Fibroblast of lung (primary cell): ENCODE data around the gene CERK. TPM values are rescaled to one million over a fixed set of nuclear protein-coding genes. Genes with fewer than 3 reads are reported as not detected.

Source experiments
- DNase-seq, 2 donors: peaks; one replicate each; pipeline versions ENCODE4 v3.0.0 to v3.0.0-alpha.2; 2010; ENCODE audit warnings: low read depth in 2 of 2
- H2AFZ ChIP-seq: 2 replicates; pipeline ENCODE4 v1.5.1; 2012; ENCODE audit warnings: low read length, control low read depth, inconsistent platforms
- H3K27ac ChIP-seq: 2 replicates; pipeline ENCODE4 v1.5.1; 2011; ENCODE audit warnings: low read length, control low read depth; ENCODE audit not compliant: insufficient read depth
- H3K27me3 ChIP-seq: 2 replicates; pipeline ENCODE4 v1.5.1; 2011; ENCODE audit warnings: mild to moderate bottlenecking, low read length; ENCODE audit not compliant: control insufficient read depth, insufficient read depth
- H3K36me3 ChIP-seq: 2 replicates; pipeline ENCODE4 v1.5.1; 2011; ENCODE audit warnings: low read length; ENCODE audit not compliant: control insufficient read depth, insufficient read depth
- H3K4me1 ChIP-seq: 2 replicates; pipeline ENCODE4 v1.5.1; 2011; ENCODE audit warnings: low read length; ENCODE audit not compliant: control insufficient read depth, insufficient read depth; ENCODE audit errors: extremely low read depth
- H3K4me2 ChIP-seq: 2 replicates; pipeline ENCODE4 v1.5.1; 2011; ENCODE audit warnings: low read length, control low read depth; ENCODE audit not compliant: insufficient read depth; ENCODE audit errors: extremely low read depth
- H3K4me3 ChIP-seq, 4 experiments: fragments of 200-600 bp in 1 of 4; sonication (generic) in 1 of 4; replicated peaks in 1 of 4; 2 replicates each; pipeline ENCODE4 v1.5.1; 2011 to 2016; ENCODE audit warnings: low read length in 4 of 4, low read depth in 3 of 4, mild to moderate bottlenecking in 3 of 4, control low read depth in 2 of 4, inconsistent platforms in 1 of 4, mixed read lengths in 1 of 4; ENCODE audit not compliant: insufficient read depth in 1 of 4; ENCODE audit errors: control extremely low read depth in 1 of 4
- H3K79me2 ChIP-seq: 2 replicates; pipeline ENCODE4 v1.5.1; 2012; ENCODE audit warnings: mild to moderate bottlenecking, low read length, inconsistent platforms; ENCODE audit not compliant: control insufficient read depth, insufficient read depth
- H3K9ac ChIP-seq: 2 replicates; pipeline ENCODE4 v1.5.1; 2011; ENCODE audit warnings: mild to moderate bottlenecking, low read length, control low read depth; ENCODE audit not compliant: insufficient read depth
- H3K9me3 ChIP-seq: 2 replicates; pipeline ENCODE4 v1.5.1; 2012; ENCODE audit warnings: low read depth, low read length; ENCODE audit not compliant: control insufficient read depth, insufficient read depth
- H4K20me1 ChIP-seq: 2 replicates; pipeline ENCODE4 v1.5.1; 2011; ENCODE audit warnings: low read length; ENCODE audit not compliant: control insufficient read depth, insufficient read depth; ENCODE audit errors: extremely low read depth
- CTCF ChIP-seq, 2 donors: IDR thresholded peaks in 1 of 2; conservative IDR thresholded peaks in 1 of 2; 1 replicate in 1 of 2; 2 replicates in 1 of 2; pipeline ENCODE4 v1.5.1; 2011 to 2012; ENCODE audit warnings: low read length in 2 of 2, control low read depth in 1 of 2, inconsistent platforms in 1 of 2, low read depth in 1 of 2, mild to moderate bottlenecking in 1 of 2
- EZH2 ChIP-seq: IDR thresholded peaks from 2 replicates; pipeline ENCODE4 v1.5.1; 2012; ENCODE audit warnings: low read length, control low read depth, mild to moderate bottlenecking; ENCODE audit errors: missing control alignments
- polyA plus RNA-seq, 2 donors: library from polyadenylated mRNA; depleted of rRNA in 1 of 2; stranded (reverse) in 1 of 2; unstranded in 1 of 2; fragments of >200 nt; gene quantifications; 2 replicates each; pipeline ENCODE4 v1.2.1, GENCODE V29; 2011 to 2012; ENCODE audit warnings: missing spikeins in 1 of 2
- total RNA-seq: library from RNA; depleted of rRNA; stranded (reverse); fragments of >200 nt; gene quantifications from 2 replicates; pipeline ENCODE4 v1.2.1, GENCODE V29; 2014

Gene CERK
- total and polyA plus RNA-seq, 2 donors (not counting 1 experiment from before 2014, with no cell fraction given) = 19.5 to 24.9 TPM

DNA sequence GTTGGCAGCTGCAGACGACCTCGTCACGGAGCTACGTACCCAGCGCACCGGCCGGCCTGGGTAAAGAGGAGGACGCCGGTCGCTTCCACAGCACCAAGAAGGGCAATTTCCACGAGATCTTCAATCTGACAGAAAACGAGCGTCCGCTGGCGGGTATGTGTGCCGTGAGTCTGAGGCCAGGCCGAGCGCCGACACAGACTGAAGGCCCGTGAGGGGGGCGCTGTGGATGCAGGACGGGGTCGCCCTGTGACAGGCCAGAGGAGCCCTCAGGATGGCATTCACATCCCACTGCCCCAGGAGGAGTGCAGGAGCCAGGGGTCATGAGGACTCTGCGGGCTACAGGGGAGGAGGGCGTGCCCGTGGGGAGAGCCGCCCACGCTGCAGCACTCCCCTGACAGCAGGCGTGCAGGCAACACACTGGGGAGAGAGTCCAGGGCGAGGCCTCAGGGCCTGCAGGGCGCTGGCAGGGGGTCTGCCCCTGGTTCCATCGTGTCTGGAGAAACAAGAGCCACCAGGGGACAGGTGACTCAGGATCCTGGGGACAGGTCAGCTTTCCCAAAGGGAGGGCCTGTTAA, 64.3 kb downstream of the CERK start:
- TF ChIP-seq CTCF (conservative IDR thresholded peaks at IDR 0.05 in 1 of 2, IDR thresholded peaks at IDR 0.05 in 1 of 2; ENCODE audit: low read depth in 1 of 2, low read length in 2 of 2) (no peak), EZH2 (no peak)
- no peaks in the 10 kb centered on the region for H3K36me3 ChIP-seq
- no peak overlapping the region for H3K4me3 ChIP-seq
- no peak overlapping the region for H3K9ac ChIP-seq
- DNase-seq = no peak
- H2AFZ ChIP-seq = no peak overlapping the region
- no peak overlapping the region for H3K4me2 ChIP-seq
- H3K27ac ChIP-seq = no peak overlapping the region
- no peaks in the 10 kb centered on the region for H3K4me1 ChIP-seq
- no peaks in the 10 kb centered on the region for H3K9me3 ChIP-seq
- H3K27me3 ChIP-seq = no peaks in the 10 kb centered on the region
- H4K20me1 ChIP-seq = no peaks in the 10 kb centered on the region
- no peaks in the 10 kb centered on the region for H3K79me2 ChIP-seq

- H3K27me3 ChIP-seq = no peaks in the 10 kb centered on the region
- H3K4me2 ChIP-seq = no peak overlapping the region
- TF ChIP-seq CTCF (conservative IDR thresholded peaks at IDR 0.05 in 1 of 2, IDR thresholded peaks at IDR 0.05 in 1 of 2; ENCODE audit: low read depth in 1 of 2, low read length in 2 of 2) (no peak), EZH2 (no peak)
- H3K27ac ChIP-seq = no peak overlapping the region
- H2AFZ ChIP-seq = no peak overlapping the region
- H3K4me1 ChIP-seq = no peaks in the 10 kb centered on the region
- DNase-seq = no peak
- H3K9ac ChIP-seq = no peak overlapping the region
- H3K4me3 ChIP-seq = no peak overlapping the region
- no peaks in the 10 kb centered on the region for H3K36me3 ChIP-seq
- H3K9me3 ChIP-seq = no peaks in the 10 kb centered on the region
- no peaks in the 10 kb centered on the region for H3K79me2 ChIP-seq
- no peaks in the 10 kb centered on the region for H4K20me1 ChIP-seq
Measured at GRCh38 chr22:46673205-46673604, 64.8 kb downstream of the CERK start.

GRCh38 chr22:46672731-46673130, 65.3 kb downstream of the CERK start:
- no peak overlapping the region for H3K9ac ChIP-seq
- no peaks in the 10 kb centered on the region for H3K27me3 ChIP-seq
- H2AFZ ChIP-seq = no peak overlapping the region
- no peak for DNase-seq
- no peak overlapping the region for H3K4me2 ChIP-seq
- H3K27ac ChIP-seq = no peak overlapping the region
- no peaks in the 10 kb centered on the region for H3K36me3 ChIP-seq
- H3K4me3 ChIP-seq = no peak overlapping the region
- TF ChIP-seq EZH2 = no peak
- no peaks in the 10 kb centered on the region for H4K20me1 ChIP-seq
- H3K9me3 ChIP-seq = no peaks in the 10 kb centered on the region
- no peaks in the 10 kb centered on the region for H3K79me2 ChIP-seq
- no peaks in the 10 kb centered on the region for H3K4me1 ChIP-seq
